M059J (cell line): Measurements from ENCODE around the gene SLC9A3. TPM values are rescaled to one million over a fixed set of nuclear protein-coding genes. Genes with fewer than 3 reads are reported as not detected.
"Not testable (repeated sequence)": the region's sequence is repeated elsewhere in the genome, so short reads cannot be mapped to it uniquely, and the experiment has no call there.

ENCODE experiments used
- DNase-seq: peaks from one replicate; pipeline ENCODE4 v3.0.0-alpha.2; 2012; ENCODE audit warnings: low read depth
- total RNA-seq: library from RNA; depleted of rRNA; stranded (reverse); fragments of >200 nt; shearing (Covaris generic); gene quantifications from 2 replicates; pipeline ENCODE4 v1.2.3, GENCODE V29; 2014; rRNA removed

SLC9A3 gene
- total RNA-seq, result 2.9 and 3.0 TPM in 2 replicates

- no peak for DNase-seq
Measured at GRCh38 chr5:524234-524972, at the start of gene SLC9A3. Gene SLC9A3 (minus strand): TSS chr5:524449.

DNA sequence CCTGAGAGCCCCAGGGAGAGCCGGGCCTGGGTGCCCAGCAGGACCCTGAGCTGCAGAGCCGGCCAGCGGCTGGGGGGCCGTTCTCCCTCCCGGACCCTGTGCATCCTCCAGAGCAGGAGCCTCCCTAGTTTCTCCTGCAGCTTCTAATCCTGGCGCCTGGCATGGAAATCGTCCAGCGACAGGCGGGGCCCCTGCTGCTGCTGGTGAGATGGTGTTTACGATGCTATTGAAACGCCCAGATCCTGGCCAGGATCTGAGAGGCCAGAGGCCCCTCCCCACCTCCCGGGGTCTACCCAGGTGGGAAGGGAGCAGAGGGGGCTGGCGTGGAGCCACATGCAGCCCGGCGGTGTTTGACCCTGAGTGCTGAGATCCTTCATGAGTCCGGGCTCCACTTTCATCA, 49.7 kb upstream of the SLC9A3 start:
- no peak for DNase-seq

- DNase-seq, result no peak
Measured at GRCh38 chr5:573206-573605, 49.0 kb upstream of the SLC9A3 start.

- no peak for DNase-seq
Measured at GRCh38 chr5:572398-573019, 48.3 kb upstream of the SLC9A3 start.

GRCh38 chr5:571791-572190, 47.5 kb upstream of the SLC9A3 start:
- no peak for DNase-seq

DNA sequence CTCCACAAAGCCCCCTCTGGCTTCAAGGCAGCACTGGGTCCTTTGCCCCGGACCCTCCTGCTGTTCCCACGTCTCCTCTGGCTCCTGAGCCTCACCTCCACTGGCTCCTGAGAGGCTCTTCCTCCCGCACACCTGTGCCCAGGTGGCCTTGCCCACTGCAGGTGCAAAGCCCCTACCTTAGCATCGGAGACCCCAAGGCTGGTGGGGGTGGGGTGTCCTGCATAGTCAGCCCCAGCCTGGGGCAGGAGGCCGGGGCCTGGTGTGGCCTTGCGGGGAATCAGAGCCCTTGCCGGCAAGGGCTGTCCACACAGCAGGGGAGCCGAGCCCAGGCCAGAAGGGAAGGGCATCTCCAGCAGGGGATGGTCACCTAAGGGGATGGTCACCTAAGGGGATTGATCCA, 46.6 kb upstream of the SLC9A3 start:
- no peak for DNase-seq

GRCh38 chr5:570446-570845, 46.2 kb upstream of the SLC9A3 start:
- DNase-seq, result no peak

DNA sequence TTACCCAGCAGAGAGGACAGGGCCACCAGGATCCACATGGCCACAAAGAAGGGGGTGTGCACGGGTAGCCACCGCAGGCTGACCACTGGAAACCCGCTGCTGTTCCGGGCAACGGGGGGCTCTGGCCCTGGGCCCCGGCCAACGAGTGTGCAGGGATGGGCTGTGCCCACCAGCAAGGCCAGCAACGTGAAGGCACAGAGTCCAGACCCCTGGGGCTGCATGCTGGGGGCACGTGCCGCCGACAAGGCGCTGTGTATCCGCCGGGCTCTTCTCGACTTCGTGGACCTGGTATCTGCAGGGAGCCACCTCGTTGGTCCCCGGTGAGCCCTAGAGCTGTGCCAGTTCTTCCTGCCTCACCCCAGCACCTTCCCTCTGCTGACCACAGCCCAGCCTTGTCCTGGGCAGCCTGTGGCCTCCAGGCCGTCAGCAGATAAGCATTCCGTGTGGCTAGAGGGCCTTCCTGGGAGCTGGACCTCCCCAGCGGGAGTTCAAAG, 45.7 kb upstream of the SLC9A3 start:
- DNase-seq, result no peak

GRCh38 chr5:569358-569867, 45.2 kb upstream of the SLC9A3 start:
- DNase-seq, result no peak

DNA sequence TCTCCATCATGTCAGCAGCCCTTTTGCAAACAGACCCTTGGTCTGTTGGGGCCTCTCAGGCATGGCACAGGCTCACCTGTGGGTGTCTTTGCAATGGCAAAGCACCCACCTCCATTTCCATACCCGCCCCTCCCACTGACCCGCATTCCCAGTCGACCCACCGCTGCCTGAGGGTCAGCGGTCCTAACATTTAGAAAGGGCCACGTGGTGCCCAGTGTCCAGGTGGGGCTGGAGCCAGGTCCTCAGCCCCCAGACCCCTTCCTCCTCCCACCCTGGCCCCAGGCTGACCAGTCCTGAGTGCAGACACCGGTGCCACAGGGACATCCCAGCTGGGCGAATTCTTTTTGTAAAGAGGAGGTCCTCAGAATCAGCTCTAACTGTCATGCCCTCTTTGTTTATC, 44.6 kb upstream of the SLC9A3 start:
- DNase-seq, result no peak

DNA sequence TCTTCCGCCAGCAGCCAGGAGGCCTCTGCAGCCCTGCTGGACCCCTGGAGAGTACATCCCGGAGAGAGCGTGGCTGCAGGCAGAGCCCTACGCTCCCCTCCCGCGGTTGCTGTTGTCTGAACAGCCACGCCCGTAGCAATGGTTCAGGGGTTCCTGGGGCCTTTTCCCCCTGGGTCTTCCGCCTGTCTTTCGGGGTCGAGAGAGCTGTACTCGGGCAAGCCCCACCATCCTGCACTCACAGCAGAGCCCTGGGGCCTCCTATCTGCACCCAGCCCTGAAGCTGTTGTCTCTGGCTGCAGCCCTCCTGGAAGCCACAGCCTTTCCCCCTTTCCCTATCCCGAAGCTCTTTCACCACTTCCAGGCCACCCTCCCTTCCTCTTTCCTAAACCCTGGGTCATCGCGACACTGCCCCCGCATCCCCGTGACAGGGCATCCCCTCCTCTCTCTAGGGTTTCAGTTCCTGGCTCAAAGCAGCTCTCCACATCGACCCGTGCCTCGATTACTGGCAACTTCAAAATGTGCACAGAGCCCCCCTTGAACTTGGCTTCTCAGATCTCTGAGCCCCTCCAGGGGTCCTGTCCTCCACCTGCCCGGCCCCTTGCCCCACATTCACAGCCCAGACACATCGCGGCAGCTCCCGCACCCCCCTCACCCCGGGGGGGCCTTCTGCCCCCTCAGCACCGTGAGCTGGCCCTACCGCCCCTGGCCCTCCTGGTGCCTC, 44.0 kb upstream of the SLC9A3 start:
- DNase-seq, result no peak

GRCh38 chr5:567664-568060, 43.4 kb upstream of the SLC9A3 start:
- no peak for DNase-seq

DNA sequence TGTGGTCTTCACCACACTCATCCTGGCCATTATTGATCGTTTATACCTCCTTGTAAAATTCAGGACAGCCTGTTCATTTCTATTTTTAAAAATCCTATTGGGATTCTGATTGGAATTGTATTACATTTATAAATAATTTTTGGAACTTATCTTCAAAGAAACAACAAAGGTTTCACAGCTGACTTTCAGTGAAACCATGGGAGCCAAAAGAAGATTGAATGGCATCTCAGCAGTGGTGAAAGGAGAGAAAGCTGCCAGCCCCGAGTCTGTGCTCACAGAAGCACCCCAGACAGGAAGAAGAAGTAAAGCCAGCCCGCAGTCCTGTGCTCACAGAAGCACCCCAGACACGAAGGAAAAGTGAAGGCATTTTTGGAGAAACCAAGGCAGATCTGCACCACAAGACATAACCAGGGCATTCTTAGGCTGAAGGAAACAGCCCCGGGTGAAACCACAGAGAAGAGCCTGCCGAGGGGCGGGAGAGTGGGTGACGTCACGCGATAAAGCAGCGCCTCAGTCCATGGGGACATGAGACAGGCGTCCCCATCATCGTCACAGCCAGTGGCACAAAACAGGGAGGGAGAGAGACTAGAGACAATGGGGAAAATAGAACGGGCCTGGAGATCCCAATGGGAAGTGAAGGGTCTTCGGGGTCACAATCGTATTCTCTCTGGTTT, 42.5 kb upstream of the SLC9A3 start:
- no peak for DNase-seq

DNA sequence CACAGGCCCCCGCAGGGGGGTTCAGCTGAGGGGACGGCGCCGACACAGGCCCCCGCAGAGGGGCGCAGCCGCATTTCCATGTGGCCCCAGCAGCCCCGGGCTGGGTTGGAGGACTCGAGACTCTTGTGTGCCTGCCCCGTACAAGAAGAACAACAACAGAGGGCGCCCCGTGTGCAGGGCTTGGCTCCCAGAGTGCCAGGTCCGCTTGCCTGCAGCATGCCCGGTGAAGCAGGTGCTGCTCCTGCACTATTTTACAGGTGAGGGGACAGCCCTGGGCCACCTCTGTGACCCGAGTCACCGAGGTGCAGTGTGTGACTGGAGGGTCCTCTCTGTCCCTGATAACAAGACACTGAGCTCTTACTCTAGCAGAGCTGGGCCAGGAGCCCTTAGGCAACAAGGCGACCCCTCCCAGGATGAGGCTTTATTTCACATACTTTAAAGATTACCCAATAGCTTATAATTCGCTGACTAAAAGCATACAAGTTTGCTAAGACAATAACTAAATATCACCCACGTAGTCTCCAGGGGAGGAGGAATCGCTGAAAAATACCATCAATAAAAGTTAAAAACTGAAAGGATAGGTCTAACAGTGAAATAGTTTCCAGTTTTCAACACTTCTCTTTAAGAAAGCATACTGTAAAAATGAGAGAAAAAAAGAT, 41.7 kb upstream of the SLC9A3 start:
- DNase-seq, result no peak

GRCh38 chr5:561408-561807, 37.2 kb upstream of the SLC9A3 start:
- DNase-seq, result no peak

- DNase-seq, result no peak
Measured at GRCh38 chr5:560792-561166, 36.5 kb upstream of the SLC9A3 start.

DNA sequence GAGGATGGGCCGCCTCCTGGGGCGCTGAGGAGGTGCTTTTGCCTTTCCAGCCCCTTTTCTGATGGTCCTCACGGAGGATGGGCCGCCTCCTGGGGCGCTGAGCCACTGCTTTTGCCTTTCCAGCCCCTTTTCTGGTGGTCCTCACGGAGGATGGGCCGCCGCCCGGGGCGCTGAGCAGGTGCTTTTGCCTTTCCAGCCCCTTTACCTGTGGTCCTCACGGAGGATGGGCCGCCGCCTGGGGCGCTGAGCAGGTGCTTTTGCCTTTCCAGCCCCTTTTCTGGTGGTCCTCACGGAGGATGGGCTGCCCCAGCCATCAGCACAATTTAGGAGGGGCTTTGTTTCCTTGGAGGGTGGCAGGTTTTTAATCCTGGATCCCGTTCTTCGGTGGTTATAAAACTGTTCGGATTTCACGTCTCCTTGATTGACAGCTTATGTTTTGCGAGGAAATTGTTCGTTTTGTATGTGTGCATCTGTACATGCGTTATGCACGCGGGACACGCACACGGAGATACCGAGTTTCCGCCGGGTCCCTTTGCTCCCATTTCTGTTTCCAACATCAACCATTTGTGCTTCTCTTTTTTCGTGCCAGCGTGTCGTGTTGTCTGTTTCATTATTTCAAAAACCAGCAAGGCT, 34.7 kb upstream of the SLC9A3 start:
- DNase-seq, result no peak

DNA sequence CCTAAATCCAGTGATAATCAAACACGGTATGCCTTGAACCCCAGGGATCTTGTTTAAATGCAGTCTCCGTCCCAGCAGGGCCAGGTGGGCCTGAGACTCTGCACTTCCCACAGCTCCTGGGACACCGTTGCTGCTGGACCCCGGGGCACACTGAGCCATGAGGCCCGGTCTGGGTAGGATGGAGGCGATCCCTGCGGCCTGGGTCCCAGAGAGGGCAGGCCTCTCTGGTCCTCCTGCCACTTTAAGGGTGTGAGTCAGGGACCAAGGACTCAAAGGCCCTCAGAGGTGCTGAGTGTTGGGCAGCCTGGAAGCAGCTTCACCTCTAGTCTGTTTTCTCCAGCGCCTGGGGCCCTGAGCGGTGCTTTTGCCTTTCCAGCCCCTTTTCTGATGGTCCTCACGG, 34.1 kb upstream of the SLC9A3 start:
- DNase-seq, result no peak

- DNase-seq, result not testable (repeated sequence)
Measured at GRCh38 chr5:557917-558316, 33.7 kb upstream of the SLC9A3 start.

DNA sequence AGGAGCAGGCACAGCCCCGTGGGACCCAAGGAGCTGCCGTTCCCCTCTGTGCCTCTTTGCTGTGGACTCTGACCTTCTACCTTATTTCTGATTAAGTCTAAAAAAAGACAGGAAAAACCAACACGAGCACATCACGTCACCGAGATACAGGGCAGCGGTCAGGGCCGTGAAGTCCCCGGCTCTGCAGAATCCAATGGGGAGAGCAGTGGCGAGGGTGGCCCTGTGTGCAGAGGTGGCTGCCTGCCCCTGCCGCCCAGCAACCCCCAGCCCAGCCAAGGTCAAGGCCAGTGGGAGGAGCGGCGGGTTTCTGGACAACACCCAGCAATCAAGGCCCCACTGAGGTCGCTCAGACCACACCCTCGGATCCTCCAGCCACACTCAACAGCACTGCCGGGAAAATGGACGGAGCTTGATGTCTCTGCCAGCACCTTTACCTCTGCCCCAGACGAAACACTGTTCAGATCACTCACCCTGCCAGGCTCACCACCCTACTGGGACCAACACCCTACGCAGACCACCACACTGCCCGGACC, 32.7 kb upstream of the SLC9A3 start:
- DNase-seq, result no peak
